Mesendoderm (in vitro differentiated cells): ENCODE results near the gene EGFLAM.

ENCODE experiments used
- DNase-seq: peaks from one replicate; pipeline ENCODE4 v3.0.0; 2013
- H2AK5ac ChIP-seq: 2 replicates; pipeline ENCODE4 v1.6.1; 2013; ENCODE audit warnings: low read length, inconsistent platforms
- H2BK120ac ChIP-seq: 2 replicates; pipeline ENCODE4 v1.6.1; 2013; ENCODE audit warnings: low read depth, mild to moderate bottlenecking, low read length, moderate library complexity, mixed read lengths
- H2BK15ac ChIP-seq: replicated peaks from 2 replicates; pipeline ENCODE4 v1.6.1; 2013; ENCODE audit warnings: low read depth, mild to moderate bottlenecking, moderate library complexity
- H2BK5ac ChIP-seq: 2 replicates; pipeline ENCODE4 v1.6.1; 2013; ENCODE audit warnings: low read length, inconsistent platforms
- H3K18ac ChIP-seq: 2 replicates; pipeline ENCODE4 v1.6.1; 2013; ENCODE audit warnings: mild to moderate bottlenecking, low read length, mixed read lengths
- H3K23ac ChIP-seq: one replicate; pipeline ENCODE4 v1.6.1; 2013; ENCODE audit warnings: low read length
- H3K27ac ChIP-seq: 2 replicates; pipeline ENCODE4 v1.5.1; 2013; ENCODE audit warnings: low read depth, mild to moderate bottlenecking, inconsistent platforms, low read length, moderate library complexity
- H3K27me3 ChIP-seq: 2 replicates; pipeline ENCODE4 v1.6.1; 2013; ENCODE audit warnings: low read length, control low read depth, mild to moderate bottlenecking, inconsistent platforms; ENCODE audit not compliant: insufficient read depth, poor library complexity
- H3K36me3 ChIP-seq: 2 replicates; pipeline ENCODE4 v1.6.1; 2013; ENCODE audit warnings: low read length, inconsistent platforms; ENCODE audit not compliant: control insufficient read depth, insufficient read depth
- H3K4ac ChIP-seq: one replicate; pipeline ENCODE4 v1.6.1; 2013; ENCODE audit warnings: low read depth, mild to moderate bottlenecking, low read length, moderate library complexity
- H3K4me1 ChIP-seq: 2 replicates; pipeline ENCODE4 v1.6.1; 2013; ENCODE audit warnings: low read depth, low read length, inconsistent platforms; ENCODE audit not compliant: control insufficient read depth
- H3K4me2 ChIP-seq: 2 replicates; pipeline ENCODE4 v1.6.1; 2013; ENCODE audit warnings: low read length
- H3K4me3 ChIP-seq: 2 replicates; pipeline ENCODE4 v1.5.1; 2013; ENCODE audit warnings: mild to moderate bottlenecking, low read length
- H3K56ac ChIP-seq: one replicate; pipeline ENCODE4 v1.6.1; 2013; ENCODE audit warnings: low read length
- H3K79me1 ChIP-seq: 2 replicates; pipeline ENCODE4 v1.6.1; 2013; ENCODE audit warnings: low read length, inconsistent platforms
- H3K79me2 ChIP-seq: 2 replicates; pipeline ENCODE4 v1.6.1; 2013; ENCODE audit warnings: mild to moderate bottlenecking, low read length; ENCODE audit not compliant: control insufficient read depth, insufficient read depth
- H3K9ac ChIP-seq: 2 replicates; pipeline ENCODE4 v1.6.1; 2013; ENCODE audit warnings: low read length, inconsistent platforms
- H4K5ac ChIP-seq: one replicate; pipeline ENCODE4 v1.6.1; 2013; ENCODE audit warnings: low read length
- H4K8ac ChIP-seq: one replicate; pipeline ENCODE4 v1.6.1; 2013; ENCODE audit warnings: low read depth, mild to moderate bottlenecking, control low read depth, low read length, moderate library complexity
- WGBS: extraction: QIAGEN DNeasy Blood & Tissue Kit; methylation state at CpG from one replicate; pipeline ENCODE4 v1.1.7; 2013; ENCODE audit warnings: low lambda C conversion rate, missing lambda C conversion rate; ENCODE audit not compliant: insufficient coverage; ENCODE audit errors: extremely low coverage; 5-methylcytosine and 5-hydroxymethylcytosine counted together

The EGFLAM gene

GRCh38 chr5:38453921-38454320, 195.6 kb downstream of the EGFLAM start:
- no CpG with 5 or more reads among the region's 11 CpGs for WGBS
- no peak overlapping the region for H3K4me3 ChIP-seq
- no peak overlapping the region for H2BK120ac ChIP-seq
- no peak overlapping the region for H2BK5ac ChIP-seq
- DNase-seq: no peak
- no peaks in the 10 kb centered on the region for H3K36me3 ChIP-seq
- H3K18ac ChIP-seq: no peak overlapping the region
- H2BK15ac ChIP-seq: no peak overlapping the region
- H4K8ac ChIP-seq: no peak overlapping the region
- H3K4me2 ChIP-seq: no peak overlapping the region
- H3K23ac ChIP-seq: no peak overlapping the region
- no peaks in the 10 kb centered on the region for H3K4me1 ChIP-seq
- no peak overlapping the region for H3K4ac ChIP-seq
- no peaks in the 10 kb centered on the region for H3K79me2 ChIP-seq
- no peak overlapping the region for H3K9ac ChIP-seq
- H4K5ac ChIP-seq: no peak overlapping the region
- H3K79me1 ChIP-seq: no peaks in the 10 kb centered on the region
- no peak overlapping the region for H2AK5ac ChIP-seq
- H3K56ac ChIP-seq: no peak overlapping the region
- no peaks in the 10 kb centered on the region for H3K27me3 ChIP-seq
- H3K27ac ChIP-seq: no peak overlapping the region

GRCh38 chr5:38455796-38456330, 197.5 kb downstream of the EGFLAM start:
- Histone ChIP-seq H2AK5ac (no peak overlapping the region), H3K9ac (no peak overlapping the region), H3K4me1 (no peaks in the 10 kb centered on the region), H4K8ac (no peak overlapping the region), H3K79me2 (no peaks in the 10 kb centered on the region), H2BK120ac (no peak overlapping the region), H4K5ac (no peak overlapping the region), H3K18ac (no peak overlapping the region), H2BK5ac (no peak overlapping the region), H2BK15ac (no peak overlapping the region), H3K27me3 (no peaks in the 10 kb centered on the region), H3K4me2 (no peak overlapping the region), H3K23ac (no peak overlapping the region), H3K27ac (no peak overlapping the region), H3K4me3 (no peak overlapping the region), H3K79me1 (no peaks in the 10 kb centered on the region), H3K56ac (no peak overlapping the region), H3K4ac (no peak overlapping the region), H3K36me3 (no peaks in the 10 kb centered on the region)
- no CpG with 5 or more reads among the region's 8 CpGs for WGBS
- no peak for DNase-seq

GRCh38 chr5:38456657-38457399, 198.5 kb downstream of the EGFLAM start:
- no peaks in the 10 kb centered on the region for H3K79me2 ChIP-seq
- H3K27ac ChIP-seq: no peak overlapping the region
- no peak overlapping the region for H3K9ac ChIP-seq
- no peaks in the 10 kb centered on the region for H3K36me3 ChIP-seq
- H2BK120ac ChIP-seq: no peak overlapping the region
- no peak overlapping the region for H3K23ac ChIP-seq
- DNase-seq: no peak
- H2BK15ac ChIP-seq: no peak overlapping the region
- no peak overlapping the region for H3K56ac ChIP-seq
- no peak overlapping the region for H3K4ac ChIP-seq
- H2BK5ac ChIP-seq: no peak overlapping the region
- WGBS: no CpG with 5 or more reads among the region's 4 CpGs
- H3K79me1 ChIP-seq: no peaks in the 10 kb centered on the region
- H2AK5ac ChIP-seq: no peak overlapping the region
- no peak overlapping the region for H3K18ac ChIP-seq
- H3K4me3 ChIP-seq: no peak overlapping the region
- no peak overlapping the region for H4K8ac ChIP-seq
- no peak overlapping the region for H3K4me2 ChIP-seq
- H3K27me3 ChIP-seq: no peaks in the 10 kb centered on the region
- H4K5ac ChIP-seq: no peak overlapping the region
- no peaks in the 10 kb centered on the region for H3K4me1 ChIP-seq

- no peak overlapping the region for H4K5ac ChIP-seq
- no peaks in the 10 kb centered on the region for H3K79me1 ChIP-seq
- no peaks in the 10 kb centered on the region for H3K36me3 ChIP-seq
- H4K8ac ChIP-seq: no peak overlapping the region
- no peak overlapping the region for H3K27ac ChIP-seq
- no peak overlapping the region for H3K4me2 ChIP-seq
- H2AK5ac ChIP-seq: no peak overlapping the region
- no peak overlapping the region for H2BK5ac ChIP-seq
- no peak overlapping the region for H3K9ac ChIP-seq
- H2BK120ac ChIP-seq: no peak overlapping the region
- WGBS: no CpG with 5 or more reads among the region's 8 CpGs
- DNase-seq: no peak
- H3K4ac ChIP-seq: no peak overlapping the region
- H3K56ac ChIP-seq: no peak overlapping the region
- no peak overlapping the region for H3K18ac ChIP-seq
- no peak overlapping the region for H2BK15ac ChIP-seq
- no peaks in the 10 kb centered on the region for H3K4me1 ChIP-seq
- H3K4me3 ChIP-seq: no peak overlapping the region
- H3K23ac ChIP-seq: no peak overlapping the region
- no peaks in the 10 kb centered on the region for H3K79me2 ChIP-seq
- H3K27me3 ChIP-seq: no peaks in the 10 kb centered on the region
Observed at GRCh38 chr5:38458174-38458573, 199.8 kb downstream of the EGFLAM start.

GRCh38 chr5:38462976-38463633, 204.7 kb downstream of the EGFLAM start:
- H3K79me1 ChIP-seq: no peaks in the 10 kb centered on the region
- H3K4ac ChIP-seq: no peak overlapping the region
- H2BK15ac ChIP-seq: no peak overlapping the region
- H3K27ac ChIP-seq: no peak overlapping the region
- no peak overlapping the region for H4K5ac ChIP-seq
- no peak overlapping the region for H3K4me2 ChIP-seq
- DNase-seq: no peak
- H2BK120ac ChIP-seq: no peak overlapping the region
- no peak overlapping the region for H2AK5ac ChIP-seq
- no peak overlapping the region for H3K18ac ChIP-seq
- H3K56ac ChIP-seq: no peak overlapping the region
- no peak overlapping the region for H3K4me3 ChIP-seq
- H2BK5ac ChIP-seq: no peak overlapping the region
- no peaks in the 10 kb centered on the region for H3K4me1 ChIP-seq
- no peak overlapping the region for H4K8ac ChIP-seq
- no peaks in the 10 kb centered on the region for H3K36me3 ChIP-seq
- no peaks in the 10 kb centered on the region for H3K79me2 ChIP-seq
- H3K27me3 ChIP-seq: no peaks in the 10 kb centered on the region
- no CpG with 5 or more reads among the region's 7 CpGs for WGBS
- H3K9ac ChIP-seq: no peak overlapping the region
- no peak overlapping the region for H3K23ac ChIP-seq
